Mammary epithelial cell (primary cell): ENCODE measurements around the gene TCF15.

Experiments used
- EZH2 ChIP-seq: IDR thresholded peaks from 2 replicates; pipeline ENCODE4 v1.6.1; 2012; ENCODE audit warnings: low read length, inconsistent platforms, borderline replicate concordance
- TF ChIP-seq, protein P1 (sequence below), 2 donors: IDR thresholded peaks in 1 of 2; conservative IDR thresholded peaks in 1 of 2; 2 replicates each; pipeline ENCODE4 v1.5.1; 2011 to 2012; ENCODE audit warnings: inconsistent platforms in 2 of 2, low read length in 2 of 2, mild to moderate bottlenecking in 2 of 2, control low read depth in 1 of 2, low read depth in 1 of 2; ENCODE audit not compliant: insufficient read depth in 1 of 2; ENCODE audit errors: extremely low read depth in 1 of 2

DNA sequence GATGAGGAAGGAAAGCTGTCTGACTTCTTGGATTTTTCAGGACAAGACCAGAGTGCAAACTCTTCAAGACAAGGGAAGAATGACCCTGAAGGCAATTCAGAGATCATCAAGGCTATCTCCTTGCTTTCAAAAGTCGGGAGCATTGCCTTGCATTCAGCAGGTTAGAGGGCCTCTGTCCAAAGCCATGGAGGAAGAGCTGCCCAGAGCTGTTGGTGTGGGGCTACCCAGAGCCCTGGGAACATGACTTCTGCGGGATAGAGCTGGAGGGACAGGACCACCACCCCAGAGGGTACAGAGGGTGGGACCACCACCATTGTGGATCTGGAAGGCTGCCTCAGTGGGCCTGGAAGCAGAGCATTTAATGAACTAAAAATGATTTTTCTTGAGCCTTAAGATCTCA lies 48.1 kb upstream of the TCF15 start:
- TF ChIP-seq EZH2: no peak
- TF ChIP-seq, protein P1, sequence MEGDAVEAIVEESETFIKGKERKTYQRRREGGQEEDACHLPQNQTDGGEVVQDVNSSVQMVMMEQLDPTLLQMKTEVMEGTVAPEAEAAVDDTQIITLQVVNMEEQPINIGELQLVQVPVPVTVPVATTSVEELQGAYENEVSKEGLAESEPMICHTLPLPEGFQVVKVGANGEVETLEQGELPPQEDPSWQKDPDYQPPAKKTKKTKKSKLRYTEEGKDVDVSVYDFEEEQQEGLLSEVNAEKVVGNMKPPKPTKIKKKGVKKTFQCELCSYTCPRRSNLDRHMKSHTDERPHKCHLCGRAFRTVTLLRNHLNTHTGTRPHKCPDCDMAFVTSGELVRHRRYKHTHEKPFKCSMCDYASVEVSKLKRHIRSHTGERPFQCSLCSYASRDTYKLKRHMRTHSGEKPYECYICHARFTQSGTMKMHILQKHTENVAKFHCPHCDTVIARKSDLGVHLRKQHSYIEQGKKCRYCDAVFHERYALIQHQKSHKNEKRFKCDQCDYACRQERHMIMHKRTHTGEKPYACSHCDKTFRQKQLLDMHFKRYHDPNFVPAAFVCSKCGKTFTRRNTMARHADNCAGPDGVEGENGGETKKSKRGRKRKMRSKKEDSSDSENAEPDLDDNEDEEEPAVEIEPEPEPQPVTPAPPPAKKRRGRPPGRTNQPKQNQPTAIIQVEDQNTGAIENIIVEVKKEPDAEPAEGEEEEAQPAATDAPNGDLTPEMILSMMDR (conservative IDR thresholded peaks at IDR 0.05 in 1 of 2, IDR thresholded peaks at IDR 0.05 in 1 of 2; ENCODE audit: extremely low read depth in 1 of 2, insufficient read depth in 1 of 2, low read depth in 1 of 2, low read length in 2 of 2): no peak
